ENCODE measurements around the gene SERP2.
"Not testable (repeated sequence)": the region's sequence is repeated elsewhere in the genome, so short reads cannot be mapped to it uniquely, and the experiment has no call there.

The SERP2 gene

DNA sequence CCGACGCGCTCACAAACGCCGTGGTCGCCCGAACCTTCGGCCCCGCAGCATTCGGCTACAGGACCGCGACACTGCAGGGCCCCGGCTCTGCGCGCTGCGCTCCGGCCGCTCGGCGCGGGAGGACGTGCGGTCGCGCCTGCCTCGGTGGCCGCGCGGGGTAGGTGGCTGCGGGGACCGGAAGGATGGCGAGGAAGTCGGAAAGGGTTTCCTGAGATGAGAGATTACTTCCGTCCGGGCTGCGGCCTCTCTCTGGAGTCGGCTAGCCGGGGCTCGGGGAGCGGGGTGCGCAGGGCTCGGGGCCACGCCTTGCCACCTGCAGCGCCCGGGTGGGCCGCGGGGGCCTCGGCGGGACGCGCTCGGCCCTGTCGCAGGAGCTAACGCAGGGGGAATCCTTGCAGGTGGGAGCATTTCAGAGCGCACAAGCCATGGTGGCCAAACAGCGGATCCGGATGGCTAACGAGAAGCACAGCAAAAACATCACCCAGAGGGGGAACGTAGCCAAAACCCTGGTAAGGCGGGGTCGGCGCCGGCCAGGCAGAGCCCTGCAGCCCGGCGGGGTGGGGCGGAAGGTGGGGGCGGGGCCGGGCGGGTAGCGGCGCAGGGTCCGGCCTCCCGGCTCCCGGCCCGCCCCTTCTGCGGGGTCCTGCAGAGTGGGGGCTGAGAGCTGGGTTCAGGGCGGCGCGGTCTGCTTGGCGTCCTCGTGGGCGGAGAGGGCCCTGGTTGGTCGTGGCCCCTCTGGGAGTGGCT lies at the start of gene SERP2:
TSS of gene SERP2 (plus strand) at position 224 of the 747 bp plus-strand sequence. CDS start at position 426, 202 bp downstream.
- no peak for DNase-seq

GRCh38 chr13:44326961-44327360 lies 46.7 kb upstream of the SERP2 start:
- DNase-seq = no peak

DNA sequence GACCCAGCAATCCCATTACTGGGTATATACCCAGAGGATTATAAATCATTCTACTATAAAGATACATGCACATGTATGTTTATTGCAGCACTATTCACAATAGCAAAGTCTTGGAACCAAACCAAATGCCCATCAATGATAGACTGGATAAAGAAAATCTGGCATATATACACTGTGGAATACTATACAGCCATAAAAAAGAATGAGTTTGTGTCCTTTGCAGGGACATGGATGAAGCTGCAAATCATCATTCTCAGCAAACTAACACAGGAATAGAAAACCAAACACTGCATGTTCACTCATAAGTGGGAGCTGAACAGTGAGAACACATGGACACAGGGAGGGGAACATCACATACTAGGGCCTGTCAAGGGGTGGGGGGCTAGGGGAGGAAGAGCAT lies 44.6 kb upstream of the SERP2 start:
- DNase-seq = not testable (repeated sequence)

DNA sequence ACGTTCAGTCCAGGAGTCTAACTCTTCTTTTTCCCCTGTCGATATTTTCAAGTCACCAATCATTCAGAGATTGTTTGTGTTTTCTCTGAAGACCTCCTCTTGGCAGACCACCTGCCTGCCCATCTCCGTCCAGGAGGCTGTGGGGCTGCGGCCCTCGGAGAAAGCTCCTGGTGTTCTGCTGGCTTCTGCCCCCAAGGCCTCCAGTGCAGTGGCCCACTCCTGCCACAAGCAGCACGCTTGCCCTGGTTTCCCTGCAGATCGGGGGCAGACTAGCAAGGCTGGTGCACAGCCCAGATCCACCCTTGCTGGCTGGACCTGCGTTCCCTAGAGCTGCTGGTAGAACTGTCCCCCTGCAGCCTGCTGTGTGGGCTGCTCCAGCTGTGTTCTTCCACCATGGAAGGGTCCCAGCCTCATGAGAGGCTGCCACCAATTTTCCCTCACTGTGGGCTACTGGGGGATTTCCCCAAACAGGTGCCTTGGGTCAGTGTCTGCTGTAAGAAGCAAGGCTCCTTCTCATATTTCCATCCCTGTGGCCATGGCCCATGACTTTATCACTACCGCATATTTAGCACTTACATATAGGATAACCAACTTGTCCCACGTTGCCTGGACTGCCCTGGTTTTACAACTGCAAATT lies 43.6 kb upstream of the SERP2 start:
- no peak for DNase-seq

GRCh38 chr13:44331446-44331845 lies 42.2 kb upstream of the SERP2 start:
- DNase-seq = no peak

DNA sequence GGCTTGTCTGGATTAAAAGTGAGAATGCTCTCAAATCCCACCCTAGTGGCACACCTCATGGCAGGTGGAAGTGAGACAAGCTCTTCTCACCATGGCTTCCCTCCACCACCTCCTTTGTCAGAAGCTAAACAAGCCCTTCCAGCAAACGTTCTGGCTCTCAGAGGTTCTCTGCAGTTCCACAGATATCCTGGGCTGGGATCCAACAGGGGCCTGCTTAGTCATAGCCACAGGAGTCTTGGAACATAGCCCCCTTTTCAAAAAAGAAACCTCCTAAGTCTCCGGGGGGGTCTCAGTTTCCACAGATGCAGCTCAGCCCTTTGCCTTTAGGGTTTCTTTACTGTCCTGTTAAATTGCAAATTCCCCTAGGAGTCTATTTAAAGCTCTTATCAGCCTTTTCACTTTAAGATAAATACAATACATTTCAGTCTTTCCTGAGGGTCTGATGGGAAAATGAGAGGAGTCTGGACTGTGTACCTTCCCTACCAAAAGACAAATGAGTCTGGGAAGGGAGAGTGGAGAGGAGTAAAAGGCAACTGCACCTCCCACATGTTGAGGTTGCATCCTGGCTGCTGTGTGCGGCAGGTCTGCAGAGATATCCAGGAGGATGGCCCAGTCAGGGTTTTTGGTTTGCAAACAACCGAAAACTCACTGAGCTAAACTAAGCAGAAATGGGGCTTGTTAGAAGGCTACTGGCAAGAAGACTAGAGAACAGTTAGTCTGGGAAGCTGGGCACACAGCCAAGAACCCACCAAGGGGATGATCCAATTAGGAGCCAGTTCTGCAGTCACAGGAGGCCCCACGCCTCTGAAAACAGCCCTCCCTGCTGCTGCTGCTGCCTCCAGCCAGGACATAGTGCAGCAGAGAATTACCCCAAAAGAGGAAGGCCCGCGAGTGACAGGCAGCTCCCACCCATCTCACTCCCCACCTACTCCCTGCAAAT lies 41.4 kb upstream of the SERP2 start:
- DNase-seq = peak; percentile 28 to 44

DNA sequence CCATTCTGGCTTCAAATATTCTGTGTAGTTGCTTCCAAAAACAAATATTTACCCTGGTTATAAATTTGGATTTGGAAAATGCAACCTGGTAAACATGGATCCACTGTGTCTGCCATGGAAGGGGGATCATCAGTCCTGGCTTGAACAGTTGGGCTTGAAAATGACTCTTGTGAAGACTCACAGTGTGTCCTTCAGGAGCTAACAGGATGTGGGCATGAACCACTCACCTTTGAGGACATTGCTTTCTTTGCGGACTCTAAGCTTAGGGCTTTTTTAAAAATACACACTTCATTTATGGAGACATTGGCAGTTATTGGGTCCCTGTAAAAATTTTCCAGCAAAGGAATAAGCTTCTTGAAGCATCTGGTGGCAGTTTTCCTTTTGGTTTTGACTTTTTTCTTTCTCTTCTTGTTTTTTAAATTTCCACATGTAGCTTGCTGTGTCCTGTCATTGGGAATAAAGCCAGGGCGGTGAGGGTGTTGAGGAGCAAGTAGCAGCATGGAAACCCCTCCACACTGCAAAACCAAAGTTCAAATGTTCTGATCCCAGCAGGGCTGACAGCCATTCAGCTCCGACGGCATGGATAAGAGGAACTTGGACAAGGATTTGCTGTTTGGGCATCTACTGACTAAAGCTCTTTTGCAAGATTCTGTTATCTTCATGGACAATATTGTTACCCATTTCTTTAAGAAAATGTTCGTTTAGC lies 39.5 kb upstream of the SERP2 start:
- no peak for DNase-seq

DNA sequence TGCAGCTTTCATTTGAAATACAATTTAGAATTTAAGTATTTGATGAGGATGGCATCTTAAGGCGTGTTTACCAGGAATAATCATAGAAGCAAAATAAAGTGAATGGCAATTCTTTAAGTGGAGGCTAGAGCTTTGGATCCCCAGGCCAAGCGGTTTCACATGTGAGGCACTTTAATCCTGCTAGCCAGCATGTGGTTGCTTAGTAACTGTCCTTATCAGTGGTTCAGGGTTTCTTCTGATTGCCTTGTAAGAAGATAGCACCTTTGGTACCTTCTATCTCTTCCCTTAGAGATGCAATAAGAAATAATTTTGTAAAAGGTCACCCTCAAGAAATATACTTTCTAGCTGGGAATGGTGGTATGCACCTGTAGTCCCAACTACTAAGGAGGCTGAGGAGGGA lies 38.9 kb upstream of the SERP2 start:
- DNase-seq = no peak

GRCh38 chr13:44336934-44337333 lies 36.7 kb upstream of the SERP2 start:
- no peak for DNase-seq

DNA sequence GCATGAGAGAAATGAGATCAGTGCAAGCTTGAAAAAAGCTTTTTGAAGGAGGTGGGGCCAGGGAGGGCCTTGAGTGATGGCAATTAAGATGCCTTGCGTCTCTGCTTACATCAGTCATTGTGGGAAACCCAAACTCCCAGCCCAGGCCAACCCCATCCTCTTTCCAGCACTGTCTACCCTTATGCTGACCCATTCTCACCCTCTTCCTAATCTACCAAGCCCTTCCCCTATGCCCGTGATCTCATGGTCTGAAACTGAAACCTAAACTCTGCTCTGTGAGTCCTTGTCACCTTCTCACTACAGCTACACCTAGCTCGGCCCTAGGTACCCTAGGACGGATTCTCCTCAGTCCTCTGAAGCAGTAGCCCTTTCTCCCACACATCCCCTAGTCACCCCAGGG lies 36.0 kb upstream of the SERP2 start:
- DNase-seq = no peak

- no peak for DNase-seq
Measured at GRCh38 chr13:44340508-44340907, 33.1 kb upstream of the SERP2 start.

GRCh38 chr13:44342741-44343140 lies 30.9 kb upstream of the SERP2 start:
- no peak for DNase-seq

DNA sequence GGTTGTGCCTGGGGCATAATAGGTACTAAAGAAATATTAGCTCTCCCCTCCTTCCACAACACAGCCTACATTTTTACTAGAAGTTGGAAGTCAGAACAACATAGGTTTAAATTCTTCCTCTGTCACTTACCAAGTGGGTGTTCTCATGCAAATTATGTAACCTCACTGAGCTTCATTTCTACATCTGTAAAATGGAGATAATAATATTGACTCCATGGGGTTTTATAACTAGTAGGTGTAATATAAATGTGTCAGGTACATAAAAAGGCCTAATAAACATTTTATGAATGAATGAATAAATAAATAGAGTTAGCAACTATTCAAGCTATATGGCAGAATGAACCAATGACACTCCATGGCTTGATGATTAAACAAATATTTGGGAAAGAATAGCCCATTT lies 27.1 kb upstream of the SERP2 start:
- no peak for DNase-seq

DNA sequence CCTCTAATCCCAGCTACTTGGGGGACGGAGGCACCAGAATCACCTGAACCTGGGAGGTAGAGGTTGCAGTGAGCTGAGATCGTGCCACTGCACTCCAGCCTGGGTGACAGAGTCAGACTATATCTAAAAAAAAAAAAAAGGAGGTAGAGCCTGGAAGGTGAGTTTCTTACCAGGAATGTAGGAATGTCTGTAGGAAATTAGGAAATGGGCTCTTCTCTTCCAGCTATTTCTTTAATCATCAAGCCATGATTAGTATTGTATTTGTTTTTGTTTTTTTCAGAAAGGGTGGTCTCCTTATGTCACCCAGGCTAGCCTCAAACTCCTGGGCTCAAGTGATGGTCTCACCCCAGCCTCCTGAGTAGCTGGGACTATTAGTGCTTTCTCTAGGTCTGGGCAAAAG lies 26.3 kb upstream of the SERP2 start:
- no peak for DNase-seq

GRCh38 chr13:44347949-44348348 lies 25.7 kb upstream of the SERP2 start:
- DNase-seq = no peak

GRCh38 chr13:44350775-44351504 lies 22.7 kb upstream of the SERP2 start:
- DNase-seq = no peak

GRCh38 chr13:44351505-44351854 lies 22.1 kb upstream of the SERP2 start:
- DNase-seq = no peak

DNA sequence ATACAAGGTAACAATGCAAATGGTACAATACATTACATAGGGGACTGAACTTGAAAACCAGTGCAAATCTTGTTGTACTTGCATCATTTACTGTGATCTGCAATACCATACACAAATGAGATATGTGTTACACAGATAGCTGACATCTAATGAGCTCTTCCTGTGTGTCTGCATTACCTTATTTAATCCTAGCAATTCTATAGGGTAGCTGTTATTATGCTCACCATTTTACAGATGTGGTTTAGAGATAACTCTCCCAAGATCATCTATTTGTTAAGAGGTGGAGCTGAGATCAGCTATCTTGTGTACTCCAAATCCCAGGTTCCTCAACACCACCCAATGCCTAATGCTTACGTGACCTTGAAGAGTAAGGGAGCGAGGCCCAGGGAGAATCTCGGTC lies 21.4 kb upstream of the SERP2 start:
- DNase-seq = no peak

- no peak for DNase-seq
Measured at GRCh38 chr13:44352671-44353070, 21.0 kb upstream of the SERP2 start.

DNA sequence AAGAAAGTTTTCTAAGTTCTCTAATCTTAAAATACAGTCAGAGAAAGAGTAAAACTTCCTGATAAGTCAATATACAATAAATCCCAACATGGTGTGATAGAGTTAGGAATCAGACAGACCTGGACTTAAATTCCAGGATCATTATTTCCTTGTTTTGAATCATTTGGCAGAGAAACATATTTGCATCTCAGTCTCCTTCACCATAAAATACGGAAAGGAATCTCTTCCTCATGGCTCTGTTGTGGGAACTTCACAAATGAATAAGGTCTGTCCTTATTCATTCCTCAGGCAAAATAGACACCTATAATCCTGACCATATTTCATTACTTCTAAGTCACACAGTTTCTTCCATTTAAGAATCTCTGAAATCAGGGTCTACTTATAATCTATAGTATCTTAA lies 19.3 kb upstream of the SERP2 start:
- no peak for DNase-seq

DNA sequence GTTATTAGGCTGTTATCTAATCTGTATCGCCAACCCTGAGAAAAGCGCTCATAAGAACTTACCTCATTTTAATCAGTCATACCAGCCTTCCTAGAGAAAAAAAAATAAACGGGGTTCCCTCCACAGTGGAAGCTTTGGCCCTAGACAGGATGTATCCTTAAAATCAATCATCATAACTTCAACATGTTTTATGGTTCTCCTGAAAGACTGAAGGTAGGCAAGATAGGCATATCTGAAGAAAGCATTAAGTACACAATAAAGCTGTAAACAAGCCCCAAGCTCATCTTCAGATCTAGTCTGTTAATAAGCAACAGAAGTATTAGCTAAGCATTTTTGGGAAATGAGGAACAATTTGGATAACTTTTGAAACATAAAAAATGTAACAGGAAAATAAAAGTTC lies 18.7 kb upstream of the SERP2 start:
- DNase-seq = no peak

GRCh38 chr13:44355621-44356020 lies 18.0 kb upstream of the SERP2 start:
- no peak for DNase-seq

Data from inflammatory macrophage treated with lipopolysaccharide for 1 hour (primary cell).